ENCODE results near the gene STAC2. TPM values are rescaled to one million over a fixed set of nuclear protein-coding genes. Genes with fewer than 3 reads are reported as not detected.
"Not testable (repeated sequence)": the region's sequence is repeated elsewhere in the genome, so short reads cannot be mapped to it uniquely, and the experiment has no call there.

Gene STAC2
- total RNA-seq, 1 donor from 2014 or later, result 1.4 TPM

DNA sequence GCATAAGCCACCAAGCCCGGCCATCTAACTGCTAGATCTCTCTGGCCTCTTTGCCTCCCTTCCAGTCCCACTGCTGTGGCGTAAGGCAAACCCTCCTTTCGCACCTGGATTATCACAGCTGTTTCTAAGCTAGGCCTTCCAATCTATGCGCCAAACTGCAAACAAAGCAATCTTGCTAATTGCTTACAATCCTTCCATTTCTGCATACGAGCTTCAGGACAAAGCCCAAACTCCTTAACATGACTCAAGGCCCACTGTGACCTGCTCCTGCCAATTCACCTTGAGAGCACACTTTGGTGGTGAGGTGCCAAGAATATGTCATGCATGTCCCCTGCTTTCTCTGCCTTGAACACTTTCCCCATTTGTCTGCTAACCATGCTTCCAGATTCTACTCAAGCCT lies 53.8 kb downstream of the STAC2 start:
- intact Hi-C loops (cut with DNase I), result no loop called here
- ATAC-seq (ENCODE audit: poor library complexity) (no peak), DNase-seq (no peak)

DNA sequence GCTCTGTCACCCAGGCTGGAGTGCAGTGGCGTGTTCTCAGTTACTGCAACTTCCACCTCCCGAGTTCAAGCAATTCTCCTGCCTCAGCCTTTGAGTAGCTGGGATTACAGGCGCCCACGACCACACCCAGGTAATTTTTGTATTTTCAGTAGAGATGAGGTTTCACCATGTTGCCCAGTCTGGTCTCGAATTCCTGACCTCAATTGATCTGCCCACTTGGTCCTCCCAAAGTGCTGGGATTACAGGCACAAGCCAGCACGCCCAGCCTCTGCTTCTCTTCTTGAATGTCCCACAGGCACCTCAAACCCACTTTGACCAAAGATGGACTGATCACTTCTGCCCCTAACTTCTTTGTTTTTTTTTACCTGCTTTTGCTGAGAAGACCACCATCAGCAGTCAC lies 55.2 kb downstream of the STAC2 start:
- no peak for DNase-seq
- intact Hi-C loops (cut with DNase I), result no loop called here
- ATAC-seq (ENCODE audit: poor library complexity), result no peak

GRCh38 chr17:39170109-39170508 lies 55.6 kb downstream of the STAC2 start:
- intact Hi-C loops (cut with DNase I), result no loop called here

DNA sequence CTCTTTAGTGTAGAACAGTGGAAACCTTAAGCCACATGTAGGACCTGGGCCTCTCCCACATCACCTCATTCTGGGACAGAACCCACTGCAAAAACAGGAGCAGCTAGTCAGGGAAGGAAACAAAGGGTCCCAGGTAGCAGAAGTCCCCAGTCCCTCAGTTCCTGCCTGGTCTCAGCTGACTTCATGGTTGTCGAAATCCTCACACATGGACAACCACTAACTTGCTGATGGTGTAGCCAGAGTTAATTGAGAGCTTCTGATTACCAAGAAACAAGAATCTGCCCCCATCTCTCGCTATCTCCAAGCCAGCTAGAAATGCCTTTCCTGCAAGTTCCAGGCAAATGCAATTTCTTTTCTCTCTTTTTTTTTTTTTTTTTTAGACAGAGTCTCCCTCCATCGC lies 56.2 kb downstream of the STAC2 start:
- intact Hi-C loops (cut with DNase I), result no loop called here
- DNase-seq, result no peak
- ATAC-seq (ENCODE audit: poor library complexity), result no peak

More at GRCh38 chr17:39170109-39170508, 55.6 kb downstream of the STAC2 start:
- no peak for DNase-seq
- no peak for ATAC-seq (ENCODE audit: poor library complexity)

DNA sequence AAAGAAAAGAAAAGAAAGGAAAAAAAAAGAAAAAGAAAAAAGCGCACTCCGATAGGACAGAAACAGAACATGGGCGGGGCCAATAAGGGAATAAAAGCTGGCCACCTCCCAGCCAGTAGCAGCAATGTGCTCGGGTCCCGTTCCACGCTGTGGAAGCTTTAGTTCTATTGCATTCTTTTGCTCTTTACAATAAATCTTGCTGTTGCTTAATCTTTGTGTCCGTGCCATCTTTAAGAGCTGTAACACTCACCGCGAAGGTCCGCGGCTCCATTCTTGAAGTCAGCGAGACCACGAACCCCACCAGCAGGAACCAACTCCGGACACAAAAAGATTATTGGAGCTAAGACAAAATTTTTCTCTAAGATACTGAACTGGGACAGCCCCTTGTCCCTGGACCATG lies 56.6 kb downstream of the STAC2 start:
- DNase-seq, result no peak
- intact Hi-C loops (cut with DNase I), result no loop called here
- ATAC-seq (ENCODE audit: poor library complexity), result no peak

GRCh38 chr17:39168503-39168902 lies 57.2 kb downstream of the STAC2 start:
- DNase-seq; intact Hi-C loops (cut with DNase I); ATAC-seq (ENCODE audit: poor library complexity): not testable (repeated sequence)

DNA sequence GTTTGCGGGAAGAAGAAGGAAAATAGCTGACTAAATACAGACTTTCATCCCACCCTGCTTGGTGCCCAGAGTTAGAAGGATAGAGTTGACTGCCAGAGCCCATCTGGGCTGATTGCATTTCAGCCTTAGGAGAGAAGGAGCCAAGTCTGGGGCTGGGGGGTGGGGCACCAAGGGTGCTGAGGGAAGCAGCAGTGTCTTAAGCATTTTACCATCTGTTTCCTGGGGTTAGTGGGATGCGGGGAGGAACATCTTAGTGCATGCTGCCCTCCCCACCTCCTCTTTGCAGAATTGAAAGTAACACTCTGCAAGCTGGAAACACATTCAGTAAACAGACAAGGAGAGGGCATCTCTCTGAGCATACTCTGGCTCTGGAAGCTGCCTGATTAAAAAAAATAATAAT lies 58.3 kb downstream of the STAC2 start:
- intact Hi-C loops (cut with DNase I), result no loop called here
- DNase-seq (no peak), ATAC-seq (ENCODE audit: poor library complexity) (peak; percentile 44)

DNA sequence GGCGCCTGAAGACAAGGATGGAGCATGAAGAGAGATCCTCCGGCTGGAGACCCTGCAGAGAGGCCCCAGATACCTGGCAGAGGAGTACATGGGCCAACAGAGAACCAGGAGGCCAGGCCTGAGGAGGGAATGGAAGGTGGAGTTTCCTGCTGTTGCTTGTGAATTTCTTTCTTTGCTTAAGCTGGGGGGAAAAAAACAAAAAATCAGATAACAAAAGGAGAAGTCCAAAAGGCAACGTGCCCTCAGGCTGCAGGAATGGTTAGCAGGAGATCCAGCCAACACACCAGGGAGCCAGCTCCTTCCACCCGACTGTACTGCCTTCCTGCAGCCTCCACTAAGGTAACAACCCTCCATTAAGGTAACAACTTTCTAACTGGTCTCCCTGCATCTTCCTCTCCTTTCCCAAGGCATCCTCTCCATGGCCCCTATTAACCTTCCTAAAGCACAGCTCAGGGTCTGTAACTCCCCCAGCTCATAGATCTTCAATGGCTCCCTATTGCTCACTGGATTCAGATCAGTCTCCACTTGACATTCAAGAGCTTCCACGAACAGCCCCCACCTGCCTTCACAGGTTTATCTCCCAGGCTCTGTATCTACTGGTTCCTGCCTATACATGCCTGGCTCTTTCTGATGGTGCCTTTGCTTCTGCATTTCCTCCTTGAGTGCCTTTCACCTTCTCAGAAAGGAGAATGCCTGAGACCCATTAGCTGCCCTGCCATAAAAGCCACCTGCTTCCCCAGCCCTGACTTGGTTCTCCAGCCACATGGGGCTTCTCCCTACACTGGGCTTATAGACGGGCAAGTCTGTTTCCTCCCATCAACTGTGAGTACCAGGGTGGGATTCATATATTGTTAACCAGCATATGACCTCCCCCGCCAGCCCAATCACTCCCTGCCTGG lies 59.1 kb downstream of the STAC2 start:
- intact Hi-C loops (cut with DNase I), result no loop called here
- DNase-seq (no peak), ATAC-seq (ENCODE audit: poor library complexity) (no peak)

DNA sequence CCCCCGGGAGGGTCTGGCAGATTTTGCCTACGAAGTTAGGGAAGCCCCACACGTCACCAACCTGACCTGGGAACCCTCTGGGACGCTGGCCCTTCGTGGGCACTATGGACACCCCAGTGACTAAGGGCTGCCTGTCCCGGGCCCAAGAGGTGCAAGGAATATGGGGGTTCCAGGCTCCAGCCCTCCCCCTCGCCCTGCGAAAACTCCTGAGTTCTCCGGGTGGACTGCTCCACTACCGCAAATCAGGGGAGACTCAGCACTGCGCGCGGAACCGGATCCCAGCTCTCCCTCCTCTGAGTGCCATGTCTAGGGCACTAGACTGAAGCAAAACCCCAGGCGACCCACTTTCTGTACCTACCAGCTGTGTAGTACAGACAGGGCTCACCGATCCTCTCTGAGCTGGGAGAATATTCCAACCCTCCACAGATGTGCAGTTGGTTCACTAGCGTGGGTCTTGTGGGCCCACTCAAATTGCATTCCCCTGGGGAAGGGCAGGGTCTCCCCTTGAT lies 59.9 kb downstream of the STAC2 start, which contains the start of gene ARL5C:
ARL5C (minus strand) TSS at position 321 of the 509 bp plus-strand sequence. CDS start 401 bp downstream, outside the sequence.
- intact Hi-C loops (cut with DNase I), result no loop called here
- no peak for DNase-seq
- no peak for ATAC-seq (ENCODE audit: poor library complexity)

GRCh38 chr17:39165178-39165840 lies 60.4 kb downstream of the STAC2 start:
- ATAC-seq (ENCODE audit: poor library complexity) (peak; percentile 5), DNase-seq (no peak)
- intact Hi-C loops (cut with DNase I), result no loop called here

GRCh38 chr17:39164675-39165143 lies 61.0 kb downstream of the STAC2 start:
- peak; percentile 91 for ATAC-seq (ENCODE audit: poor library complexity)
- DNase-seq, result peak; percentile 95
- intact Hi-C loops (cut with DNase I), result no loop called here

DNA sequence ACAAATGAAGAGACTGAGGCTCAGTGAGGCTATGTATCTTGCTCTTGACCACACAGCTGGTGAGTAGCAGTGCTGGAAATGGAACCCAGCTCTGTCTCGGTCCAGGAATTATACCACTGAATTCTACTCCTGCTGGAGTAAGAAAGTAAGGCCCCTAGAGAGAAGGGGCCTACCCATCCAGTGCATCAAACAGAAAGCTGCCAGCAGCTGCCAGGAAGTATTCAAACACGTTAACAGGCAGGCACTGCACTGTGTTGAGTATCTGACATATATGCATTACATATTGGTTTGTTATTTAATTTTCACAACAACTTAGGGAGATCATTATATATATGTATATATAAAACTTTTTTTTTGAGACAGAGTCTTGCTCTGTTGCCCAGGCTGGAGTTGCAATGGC lies 63.8 kb downstream of the STAC2 start:
- intact Hi-C loops (cut with DNase I), result no loop called here
- DNase-seq, result no peak
- ATAC-seq (ENCODE audit: poor library complexity), result no peak

Other genes with a start within 250 kb of the STAC2 start
- 14.1 TPM for gene PLXDC1, start 74.3 kb downstream of the STAC2 start, total RNA-seq
- gene ARL5C, start 59.8 kb downstream of the STAC2 start, total RNA-seq, result not detected
- 4.6 TPM for gene CACNB1, start 28.3 kb downstream of the STAC2 start, total RNA-seq
- 934 TPM for gene RPL19, start 25.7 kb downstream of the STAC2 start, total RNA-seq
- gene FBXL20, start 175.7 kb upstream of the STAC2 start, total RNA-seq, result 12.1 TPM
- gene MED1, start 225.3 kb upstream of the STAC2 start, total RNA-seq, result 21.2 TPM
- gene CDK12, start 235.5 kb upstream of the STAC2 start, total RNA-seq, result 16.7 TPM